ENCODE results near the gene MAN2B1. TPM values are rescaled to one million over a fixed set of nuclear protein-coding genes. Genes with fewer than 3 reads are reported as not detected.
A peak's percentile ranks its signal among the peaks of the same experiment; 100 is the strongest.

The MAN2B1 gene
- total and polyA plus RNA-seq, 2 experiments from 2014 or later: 33.2 to 60.8 TPM

DNA sequence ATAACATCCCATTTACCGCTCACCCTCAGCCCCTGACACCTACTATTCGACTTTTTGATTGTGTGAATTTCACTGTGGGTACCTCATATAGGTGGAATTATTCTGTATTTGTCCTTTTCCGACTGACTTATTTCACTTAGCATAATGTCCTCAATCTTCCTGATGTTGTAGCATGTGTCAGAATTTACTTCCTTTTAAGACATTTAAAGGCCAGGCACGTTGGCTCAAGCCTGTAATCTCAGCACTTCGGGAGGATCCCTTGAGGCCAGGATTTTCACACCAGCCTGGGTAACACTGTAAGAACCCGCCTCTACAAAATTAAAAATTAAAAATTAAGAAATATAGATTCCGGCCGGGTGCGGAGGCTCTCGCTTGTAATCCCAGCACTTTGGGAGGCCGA, 68.9 kb downstream of the MAN2B1 start (continued):
- TF ChIP-seq REST (IDR thresholded peaks at IDR 0.05; ENCODE audit: unreplicated experiment): no peak
- no peak for TF ChIP-seq ZNF114 (CRISPR knock-in tag; IDR thresholded peaks at IDR 0.05)
- no peak for TF ChIP-seq EZH2 (IDR thresholded peaks at IDR 0.05; ENCODE audit: low read depth, unreplicated experiment)
- TF ChIP-seq NANOG (IDR thresholded peaks at IDR 0.05; ENCODE audit: borderline replicate concordance): no peak
- TF ChIP-seq JUNB (IDR thresholded peaks at IDR 0.05; ENCODE audit: unreplicated experiment): no peak

DNA sequence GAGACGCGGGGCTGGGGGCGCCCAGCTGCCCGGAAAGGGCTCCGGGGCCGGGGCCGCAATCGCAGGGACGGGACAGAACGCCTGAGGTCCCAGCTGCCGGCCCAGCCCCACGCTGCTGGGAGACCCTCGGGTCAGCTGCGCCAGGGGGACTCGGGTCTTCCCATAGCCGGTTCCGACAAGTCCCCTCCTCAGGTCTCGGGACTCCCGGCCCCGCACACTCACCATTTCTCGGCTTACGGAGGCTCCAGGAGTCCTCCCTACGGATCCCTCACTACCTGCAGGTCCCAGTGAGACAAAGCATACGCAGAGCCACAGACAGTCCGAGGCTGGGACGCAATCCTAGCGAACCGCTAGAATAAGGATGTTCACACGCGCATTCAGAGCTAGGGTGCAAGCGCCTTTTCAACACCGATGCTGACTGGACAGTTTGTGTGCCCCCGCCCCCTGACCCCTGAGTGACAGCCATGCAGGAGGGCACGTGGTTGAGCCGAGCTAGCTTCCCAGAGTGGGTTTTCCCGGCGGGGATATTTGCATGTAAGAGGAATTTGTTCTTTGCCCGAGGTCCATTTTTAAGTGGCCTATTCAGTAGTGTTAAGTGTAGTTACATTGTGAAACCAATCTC, 69.5 kb downstream of the MAN2B1 start:
- H3K79me2 ChIP-seq (replicated peaks; ENCODE audit: insufficient read depth): no peaks in the 10 kb centered on the region
- peak; percentile 94 for ATAC-seq
- peak overlapping the region; percentile 38; the same call in 2 of the 3 replicates for H3K4me3 Mint-ChIP-seq
- peak; percentile 58 for DNase-seq (ENCODE audit: low spot score)
- no peak overlapping the region for H3K27ac Mint-ChIP-seq
- H3K4me1 Mint-ChIP-seq: no peaks in the 10 kb centered on the region; the same call in 2 of the 3 replicates
- TF ChIP-seq ZNF114 (CRISPR knock-in tag; IDR thresholded peaks at IDR 0.05): no peak
- TF ChIP-seq EZH2 (IDR thresholded peaks at IDR 0.05; ENCODE audit: low read depth, unreplicated experiment): no peak
- H3K36me3 ChIP-seq (ENCODE audit: insufficient read depth): no peaks in the 10 kb centered on the region
- no peaks in the 10 kb centered on the region for H3K27me3 Mint-ChIP-seq (ENCODE audit: insufficient read depth, low read depth, poor library complexity)
- H3K27me3 ChIP-seq (ENCODE audit: insufficient read depth): no peaks in the 10 kb centered on the region
- no peak overlapping the region; the same call in 1 of the 2 replicates for H2AFZ ChIP-seq
- no peaks in the 10 kb centered on the region for H3F3A ChIP-seq (replicated peaks; ENCODE audit: low read depth)
- H3K4me1 ChIP-seq (ENCODE audit: insufficient read depth): no peaks in the 10 kb centered on the region
- peaks cover 13% of the 10 kb centered on the region for H3K36me3 Mint-ChIP-seq (ENCODE audit: low read depth)
- H3K9me2 ChIP-seq (ENCODE audit: insufficient read depth): no peaks in the 10 kb centered on the region
- no peaks in the 10 kb centered on the region for H3K9me3 Mint-ChIP-seq
- H3K4me2 ChIP-seq: no peak overlapping the region
- H4K20me1 ChIP-seq (replicated peaks; ENCODE audit: insufficient read depth): no peaks in the 10 kb centered on the region
- no peak overlapping the region for H3K4me3 ChIP-seq
- no peak overlapping the region for H3K27ac ChIP-seq (ENCODE audit: low read depth)

Small RNAs within 50 kb of the gene (small RNA-seq; reads per million reads assigned to genes)
- 324 reads per million, percentile 100 among the genes with 10 or more reads in this experiment for gene SNORD41 (ENCODE audit: low replicate concordance)

Other genes with a start within 250 kb of the MAN2B1 start
- gene ZNF443, start 225.7 kb downstream of the MAN2B1 start, total RNA-seq (2014; rRNA removed; shearing (Covaris generic)): 9.6 and 10.0 TPM in 2 replicates
- 4.3 and 5.4 TPM in 2 replicates for gene ZNF443, start 225.7 kb downstream of the MAN2B1 start, polyA plus RNA-seq (2016; fragmentation: Nextera tagmentation; extraction: Ambion mirVana)
- gene ZNF709, start 181.9 kb downstream of the MAN2B1 start, total RNA-seq (2014; rRNA removed; shearing (Covaris generic)): 1.8 and 2.7 TPM in 2 replicates
- 0.82 and 0.94 TPM in 2 replicates for gene ZNF709, start 181.9 kb downstream of the MAN2B1 start, polyA plus RNA-seq (2016; fragmentation: Nextera tagmentation; extraction: Ambion mirVana)
- gene ZNF564, start 115.3 kb downstream of the MAN2B1 start, total RNA-seq (2014; rRNA removed; shearing (Covaris generic)): 8.6 and 8.9 TPM in 2 replicates
- gene ZNF564, start 115.3 kb downstream of the MAN2B1 start, polyA plus RNA-seq (2016; fragmentation: Nextera tagmentation; extraction: Ambion mirVana): 5.8 and 7.1 TPM in 2 replicates
- 7.3 and 8.5 TPM in 2 replicates for gene ZNF490, start 55.9 kb downstream of the MAN2B1 start, total RNA-seq (2014; rRNA removed; shearing (Covaris generic))
- gene ZNF490, start 55.9 kb downstream of the MAN2B1 start, polyA plus RNA-seq (2016; fragmentation: Nextera tagmentation; extraction: Ambion mirVana): 1.3 and 1.4 TPM in 2 replicates
- gene ZNF791, start 55.8 kb downstream of the MAN2B1 start, total RNA-seq (2014; rRNA removed; shearing (Covaris generic)): 15.3 TPM in 2 replicates
- 9.8 and 12.2 TPM in 2 replicates for gene ZNF791, start 55.8 kb downstream of the MAN2B1 start, polyA plus RNA-seq (2016; fragmentation: Nextera tagmentation; extraction: Ambion mirVana)
- gene WDR83, start 65 bp upstream of the MAN2B1 start, total RNA-seq (2014; rRNA removed; shearing (Covaris generic)): 12.5 and 31.6 TPM in 2 replicates
- gene WDR83, start 65 bp upstream of the MAN2B1 start, polyA plus RNA-seq (2016; fragmentation: Nextera tagmentation; extraction: Ambion mirVana): 18.5 and 18.6 TPM in 2 replicates
- 126 and 141 TPM in 2 replicates for gene DHPS, start 15.1 kb upstream of the MAN2B1 start, total RNA-seq (2014; rRNA removed; shearing (Covaris generic))
- 85.4 and 107 TPM in 2 replicates for gene DHPS, start 15.1 kb upstream of the MAN2B1 start, polyA plus RNA-seq (2016; fragmentation: Nextera tagmentation; extraction: Ambion mirVana)
- not detected in 2 replicates for gene GNG14, start 21.3 kb upstream of the MAN2B1 start, total RNA-seq (2014; rRNA removed; shearing (Covaris generic))
- not detected in 2 replicates for gene GNG14, start 21.3 kb upstream of the MAN2B1 start, polyA plus RNA-seq (2016; fragmentation: Nextera tagmentation; extraction: Ambion mirVana)
- 12.3 and 19.4 TPM in 2 replicates for gene FBXW9, start 29.9 kb upstream of the MAN2B1 start, total RNA-seq (2014; rRNA removed; shearing (Covaris generic))
- 6.6 and 8.2 TPM in 2 replicates for gene FBXW9, start 29.9 kb upstream of the MAN2B1 start, polyA plus RNA-seq (2016; fragmentation: Nextera tagmentation; extraction: Ambion mirVana)
- 83.0 and 85.9 TPM in 2 replicates for gene TNPO2, start 57.2 kb upstream of the MAN2B1 start, total RNA-seq (2014; rRNA removed; shearing (Covaris generic))
- gene TNPO2, start 57.2 kb upstream of the MAN2B1 start, polyA plus RNA-seq (2016; fragmentation: Nextera tagmentation; extraction: Ambion mirVana): 35.8 and 37.1 TPM in 2 replicates
- gene TRIR, start 67.9 kb upstream of the MAN2B1 start, total RNA-seq (2014; rRNA removed; shearing (Covaris generic)): 170 and 171 TPM in 2 replicates
- 254 and 257 TPM in 2 replicates for gene TRIR, start 67.9 kb upstream of the MAN2B1 start, polyA plus RNA-seq (2016; fragmentation: Nextera tagmentation; extraction: Ambion mirVana)
- gene GET3, start 70.8 kb upstream of the MAN2B1 start, total RNA-seq (2014; rRNA removed; shearing (Covaris generic)): 75.3 and 109 TPM in 2 replicates
- gene GET3, start 70.8 kb upstream of the MAN2B1 start, polyA plus RNA-seq (2016; fragmentation: Nextera tagmentation; extraction: Ambion mirVana): 89.5 and 90.4 TPM in 2 replicates
- gene BEST2, start 85.0 kb upstream of the MAN2B1 start, total RNA-seq (2014; rRNA removed; shearing (Covaris generic)): 7.5 and 10.4 TPM in 2 replicates
- gene BEST2, start 85.0 kb upstream of the MAN2B1 start, polyA plus RNA-seq (2016; fragmentation: Nextera tagmentation; extraction: Ambion mirVana): 1.2 and 1.3 TPM in 2 replicates
- 85.3 and 86.4 TPM in 2 replicates for gene HOOK2, start 108.8 kb upstream of the MAN2B1 start, total RNA-seq (2014; rRNA removed; shearing (Covaris generic))
- gene HOOK2, start 108.8 kb upstream of the MAN2B1 start, polyA plus RNA-seq (2016; fragmentation: Nextera tagmentation; extraction: Ambion mirVana): 46.9 and 56.9 TPM in 2 replicates
- 16.0 and 20.2 TPM in 2 replicates for gene JUNB, start 124.7 kb upstream of the MAN2B1 start, total RNA-seq (2014; rRNA removed; shearing (Covaris generic))
- gene JUNB, start 124.7 kb upstream of the MAN2B1 start, polyA plus RNA-seq (2016; fragmentation: Nextera tagmentation; extraction: Ambion mirVana): 7.7 and 7.8 TPM in 2 replicates
- gene PRDX2, start 135.1 kb upstream of the MAN2B1 start, total RNA-seq (2014; rRNA removed; shearing (Covaris generic)): 465 and 486 TPM in 2 replicates
- 314 and 346 TPM in 2 replicates for gene PRDX2, start 135.1 kb upstream of the MAN2B1 start, polyA plus RNA-seq (2016; fragmentation: Nextera tagmentation; extraction: Ambion mirVana)
- 0.38 TPM in 1 of 2 replicates, not detected in the other for gene THSD8, start 135.3 kb upstream of the MAN2B1 start, total RNA-seq (2014; rRNA removed; shearing (Covaris generic))
- gene THSD8, start 135.3 kb upstream of the MAN2B1 start, polyA plus RNA-seq (2016; fragmentation: Nextera tagmentation; extraction: Ambion mirVana): 38.5 and 42.2 TPM in 2 replicates
- 62.6 and 68.2 TPM in 2 replicates for gene RNASEH2A, start 139.8 kb upstream of the MAN2B1 start, total RNA-seq (2014; rRNA removed; shearing (Covaris generic))
- gene RNASEH2A, start 139.8 kb upstream of the MAN2B1 start, polyA plus RNA-seq (2016; fragmentation: Nextera tagmentation; extraction: Ambion mirVana): 39.4 and 40.5 TPM in 2 replicates
- 3.3 and 4.1 TPM in 2 replicates for gene RTBDN, start 167.8 kb upstream of the MAN2B1 start, total RNA-seq (2014; rRNA removed; shearing (Covaris generic))
- 4.4 and 4.6 TPM in 2 replicates for gene RTBDN, start 167.8 kb upstream of the MAN2B1 start, polyA plus RNA-seq (2016; fragmentation: Nextera tagmentation; extraction: Ambion mirVana)
- gene MAST1, start 171.8 kb upstream of the MAN2B1 start, total RNA-seq (2014; rRNA removed; shearing (Covaris generic)): 13.4 and 19.9 TPM in 2 replicates
- 8.9 and 13.9 TPM in 2 replicates for gene MAST1, start 171.8 kb upstream of the MAN2B1 start, polyA plus RNA-seq (2016; fragmentation: Nextera tagmentation; extraction: Ambion mirVana)
- 27.3 and 35.0 TPM in 2 replicates for gene DNASE2, start 214.7 kb upstream of the MAN2B1 start, total RNA-seq (2014; rRNA removed; shearing (Covaris generic))
- gene DNASE2, start 214.7 kb upstream of the MAN2B1 start, polyA plus RNA-seq (2016; fragmentation: Nextera tagmentation; extraction: Ambion mirVana): 15.9 and 17.4 TPM in 2 replicates
- 1.1 and 1.4 TPM in 2 replicates for gene KLF1, start 220.5 kb upstream of the MAN2B1 start, total RNA-seq (2014; rRNA removed; shearing (Covaris generic))
- 0.74 and 0.80 TPM in 2 replicates for gene KLF1, start 220.5 kb upstream of the MAN2B1 start, polyA plus RNA-seq (2016; fragmentation: Nextera tagmentation; extraction: Ambion mirVana)
- gene GCDH, start 224.4 kb upstream of the MAN2B1 start, total RNA-seq (2014; rRNA removed; shearing (Covaris generic)): 73.3 and 99.8 TPM in 2 replicates
- gene GCDH, start 224.4 kb upstream of the MAN2B1 start, polyA plus RNA-seq (2016; fragmentation: Nextera tagmentation; extraction: Ambion mirVana): 51.5 and 54.1 TPM in 2 replicates